DMS53 (cell line): Measurements from ENCODE around the gene MICU1.
A peak's percentile ranks its signal among the peaks of the same experiment; 100 is the strongest.
"Not testable (repeated sequence)": the region's sequence is repeated elsewhere in the genome, so short reads cannot be mapped to it uniquely, and the experiment has no call there.

Experiments used
- DNase-seq: peaks from one replicate; lab custom pipeline; 2025; lab: John Stamatoyannopoulos, UW

MICU1 gene

DNA sequence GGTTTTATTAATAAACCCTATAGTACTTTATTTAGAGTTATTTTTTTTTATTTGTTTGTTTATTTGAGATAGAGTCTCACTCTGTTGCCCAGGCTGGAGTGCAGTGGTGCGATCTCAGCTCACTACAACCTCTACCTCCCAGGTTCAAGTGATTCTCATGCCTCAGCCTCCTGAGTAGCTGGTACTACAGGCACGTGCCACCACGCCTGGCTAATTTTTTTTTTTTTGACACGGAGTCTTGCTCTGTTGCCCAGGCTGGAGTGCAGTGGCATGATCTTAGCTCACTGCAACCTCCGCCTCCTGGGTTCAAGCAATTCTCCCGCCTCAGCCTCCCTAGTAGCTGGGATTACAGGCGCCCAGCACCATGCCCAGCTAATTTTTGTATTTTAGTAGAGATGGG lies 279.8 kb downstream of the MICU1 start:
- not testable (repeated sequence) for DNase-seq

DNA sequence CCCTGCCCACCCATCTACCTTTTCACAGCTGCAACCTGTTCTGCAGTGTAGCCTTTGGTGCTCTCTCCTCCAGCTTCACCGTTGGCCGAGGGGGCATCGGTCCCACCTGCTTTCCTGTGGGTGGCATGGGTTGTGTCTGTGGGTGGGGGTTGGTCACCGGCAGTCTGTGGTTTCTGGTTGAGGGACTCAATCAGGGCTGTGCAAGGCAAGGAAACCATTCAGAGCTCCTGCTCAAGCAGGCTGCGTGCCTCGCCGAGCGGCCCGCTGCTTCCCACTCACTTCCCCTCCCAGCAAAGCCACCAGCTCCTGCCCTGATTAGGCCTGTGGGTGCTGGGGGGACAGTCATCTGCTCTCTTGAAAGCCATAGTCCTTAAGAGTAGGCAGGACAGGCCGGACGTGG lies 280.9 kb downstream of the MICU1 start:
- DNase-seq = no peak

DNA sequence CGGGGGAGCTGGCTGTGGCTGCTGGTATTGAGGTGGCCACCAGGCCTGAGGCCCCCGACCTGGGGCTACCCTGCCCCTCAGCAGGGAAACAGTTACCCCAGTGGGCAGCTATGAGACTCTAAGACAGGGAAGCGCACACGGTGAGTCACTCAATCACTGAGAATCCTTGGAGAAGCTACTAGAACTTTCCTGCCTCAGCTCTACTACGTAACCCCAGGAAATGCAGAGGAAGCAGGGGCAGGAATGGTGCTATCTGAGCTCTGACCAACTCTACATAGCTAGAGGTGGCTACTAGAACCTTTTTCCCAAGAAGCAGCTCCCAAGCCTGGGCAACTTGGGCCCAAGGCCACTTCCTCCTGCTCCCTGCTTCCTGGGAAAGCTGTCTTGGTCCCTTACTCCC lies 283.0 kb downstream of the MICU1 start:
- DNase-seq = no peak

DNA sequence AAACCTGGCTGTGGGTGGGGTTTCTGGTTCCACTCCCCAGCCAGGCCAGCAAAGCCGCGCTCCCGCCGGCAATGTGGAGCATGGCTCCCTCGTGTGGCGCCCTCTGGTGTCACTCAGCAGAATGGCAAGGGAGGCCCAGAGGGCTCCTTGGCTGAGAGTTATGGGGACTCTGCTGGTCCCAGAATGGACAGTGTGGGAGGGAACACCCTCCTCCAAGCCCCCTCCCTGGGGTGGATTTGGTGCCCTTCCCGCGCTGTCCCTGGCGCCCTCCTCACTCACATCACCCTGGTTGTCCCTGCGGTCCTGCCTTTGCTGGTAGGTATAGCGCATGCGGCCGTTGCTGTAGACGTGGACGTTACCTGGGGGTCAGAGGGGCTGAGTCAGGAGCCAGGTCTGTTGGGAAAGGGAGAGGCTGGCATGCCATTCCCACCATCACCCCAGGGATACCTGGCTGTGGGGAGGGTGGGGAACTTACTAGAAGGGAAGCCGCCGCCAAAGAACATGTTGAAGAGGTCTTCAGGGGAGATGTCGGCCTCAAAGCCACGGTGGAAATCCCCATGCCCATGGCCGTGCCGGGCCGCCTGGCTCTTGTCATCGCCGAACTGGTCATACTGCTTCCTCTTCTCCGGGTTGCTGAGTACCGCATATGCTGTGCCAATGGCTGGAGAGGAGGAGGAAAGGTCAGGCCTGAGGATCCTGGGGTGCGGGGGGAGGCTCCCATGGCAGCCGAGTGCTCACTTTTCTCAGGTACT lies 285.2 kb downstream of the MICU1 start:
- peak; percentile 73 for DNase-seq

DNA sequence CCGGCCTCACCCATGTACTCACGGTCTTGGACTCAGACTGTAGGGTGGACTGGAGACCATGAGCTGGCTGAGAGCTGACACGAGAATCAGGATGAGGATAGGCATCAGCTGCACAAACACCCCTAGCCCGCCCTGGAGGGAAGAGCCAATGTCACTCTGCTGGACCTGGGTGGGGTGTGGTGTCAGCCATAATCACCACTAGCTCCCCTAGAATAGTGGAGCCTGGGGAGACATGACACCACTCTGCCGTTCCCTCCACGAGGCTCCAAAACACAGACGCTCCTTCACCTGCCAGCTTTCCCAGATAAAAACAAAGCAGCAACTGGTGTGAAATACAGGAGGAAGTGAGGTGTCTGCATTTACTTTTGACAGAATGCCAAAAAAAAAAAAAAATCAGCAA lies 287.7 kb downstream of the MICU1 start:
- DNase-seq = peak; percentile 32

DNA sequence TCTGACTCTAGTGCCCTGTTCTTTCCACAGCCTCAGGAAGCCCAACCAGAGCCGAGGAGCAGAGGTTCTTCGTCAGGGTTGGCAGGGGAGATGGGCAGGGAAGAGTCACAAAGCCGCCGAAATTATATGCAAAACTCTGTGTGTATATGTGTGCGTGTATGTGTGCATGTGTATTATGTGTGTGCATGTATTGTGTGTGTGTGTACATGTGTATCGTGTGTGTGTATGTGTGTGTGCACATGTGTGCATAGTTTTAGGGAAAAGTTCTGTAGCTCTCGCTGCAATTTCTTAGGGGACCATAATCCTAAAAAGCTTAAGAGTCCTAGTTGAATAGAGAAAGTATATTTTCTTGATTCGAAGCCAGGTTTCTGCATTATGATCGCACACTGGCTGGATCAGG lies 288.2 kb downstream of the MICU1 start:
- no peak for DNase-seq

DNA sequence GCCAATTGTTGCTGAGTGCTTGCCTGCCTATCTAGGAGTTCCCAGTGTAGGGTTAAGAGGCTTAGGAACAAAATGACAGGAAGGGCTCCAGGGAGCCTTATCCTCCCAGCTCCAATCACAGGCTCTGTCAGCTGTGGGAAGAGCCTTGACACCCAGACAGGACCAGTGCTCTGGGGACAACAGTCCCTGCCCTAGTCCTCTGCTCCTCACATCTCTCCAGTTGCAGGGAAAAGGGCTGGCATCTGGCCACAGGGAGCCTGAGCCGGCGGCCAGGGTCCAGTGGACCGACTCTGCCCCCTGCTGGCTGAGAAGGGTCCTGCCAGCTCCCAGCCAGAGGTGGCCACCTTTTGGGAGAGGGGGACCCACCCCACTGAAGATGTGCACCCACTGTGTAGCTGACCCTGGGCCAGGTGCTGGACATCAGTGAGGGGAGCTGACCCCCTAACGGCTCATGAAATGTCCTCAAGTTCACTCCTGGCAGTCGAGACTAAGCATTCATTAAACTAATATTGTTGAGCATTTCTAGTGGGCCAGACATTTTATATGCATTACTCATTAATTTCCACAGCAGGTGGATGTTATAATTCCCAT lies 288.7 kb downstream of the MICU1 start:
- DNase-seq = peak; percentile 83

DNA sequence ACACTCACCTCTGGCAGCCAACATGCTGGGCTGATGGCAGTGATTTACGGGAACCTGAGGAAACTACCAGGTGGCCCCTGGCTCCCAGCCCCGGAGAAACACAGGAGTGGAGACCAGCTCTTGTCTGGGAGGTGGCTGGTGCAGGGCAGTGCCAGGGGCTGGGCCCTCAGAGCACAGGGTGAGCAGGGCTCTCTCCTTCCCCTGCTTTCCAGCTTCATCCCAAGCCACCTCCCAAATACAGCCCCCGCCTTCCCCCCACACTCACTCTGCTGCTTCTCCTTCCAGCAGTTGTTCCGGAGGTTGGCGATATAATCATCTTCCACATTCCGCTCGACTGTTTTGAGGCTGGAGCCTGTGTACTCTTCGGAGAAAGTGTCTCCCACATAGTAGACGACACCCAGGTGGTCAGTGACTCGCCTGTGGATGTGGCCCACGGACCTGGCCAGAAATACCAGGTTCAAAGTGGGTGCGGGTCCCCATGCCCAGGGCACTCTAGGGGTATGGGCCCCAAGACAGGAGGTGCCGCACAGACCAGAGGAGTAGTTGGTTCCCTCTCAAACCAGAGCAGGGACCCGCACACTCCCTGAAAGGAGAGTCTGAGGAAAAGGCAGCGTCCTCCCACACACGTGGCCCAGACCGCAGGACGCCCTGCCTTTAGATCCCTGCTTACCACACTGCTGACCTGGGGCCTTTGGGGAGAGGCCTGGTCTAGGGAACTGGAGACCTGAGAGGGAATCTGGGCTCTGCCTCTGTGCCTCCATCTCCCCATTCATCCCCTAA lies 289.4 kb downstream of the MICU1 start:
- DNase-seq = no peak

DNA sequence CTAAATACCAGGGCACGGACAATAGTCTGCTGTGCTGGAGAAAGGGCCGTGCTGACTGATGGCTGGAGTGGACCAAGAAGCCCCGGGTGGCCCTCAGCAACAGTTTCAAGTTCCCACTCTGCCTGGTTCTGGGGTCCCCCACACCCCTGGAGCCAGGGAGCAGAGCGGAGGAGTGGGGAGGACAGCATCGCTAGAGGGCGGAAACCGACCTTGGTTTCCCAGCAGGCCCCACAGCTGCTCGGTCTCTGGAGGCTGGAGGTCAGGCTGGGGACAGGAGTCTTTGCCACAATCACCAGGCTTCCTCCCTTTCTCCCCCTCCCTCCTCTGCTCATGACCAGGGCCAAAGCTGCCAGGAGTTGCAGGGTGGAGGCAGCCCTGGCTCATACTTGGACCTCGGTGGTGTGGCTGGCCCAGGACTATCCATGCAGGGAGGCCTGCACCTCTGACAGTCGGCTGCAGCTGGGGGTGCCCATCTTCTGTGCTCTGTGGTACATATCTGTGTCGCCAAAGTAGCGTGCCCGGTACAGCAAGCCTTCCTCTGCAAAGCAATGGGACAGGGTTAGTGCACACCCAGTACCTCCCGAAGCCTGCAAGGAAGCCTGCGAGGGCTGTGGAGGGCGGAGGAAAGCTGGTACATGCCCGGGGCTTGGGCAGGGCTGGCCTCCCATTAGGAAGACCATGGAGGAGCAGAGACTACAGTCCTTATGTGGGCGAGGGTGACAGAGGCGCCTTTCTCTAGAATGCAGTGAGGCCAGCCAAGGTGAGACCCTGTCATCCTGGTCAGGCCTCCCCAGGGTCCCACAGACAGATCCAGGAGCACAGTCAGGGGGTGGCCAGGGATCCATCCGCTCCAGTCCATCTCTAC lies 290.3 kb downstream of the MICU1 start:
- no peak for DNase-seq

DNA sequence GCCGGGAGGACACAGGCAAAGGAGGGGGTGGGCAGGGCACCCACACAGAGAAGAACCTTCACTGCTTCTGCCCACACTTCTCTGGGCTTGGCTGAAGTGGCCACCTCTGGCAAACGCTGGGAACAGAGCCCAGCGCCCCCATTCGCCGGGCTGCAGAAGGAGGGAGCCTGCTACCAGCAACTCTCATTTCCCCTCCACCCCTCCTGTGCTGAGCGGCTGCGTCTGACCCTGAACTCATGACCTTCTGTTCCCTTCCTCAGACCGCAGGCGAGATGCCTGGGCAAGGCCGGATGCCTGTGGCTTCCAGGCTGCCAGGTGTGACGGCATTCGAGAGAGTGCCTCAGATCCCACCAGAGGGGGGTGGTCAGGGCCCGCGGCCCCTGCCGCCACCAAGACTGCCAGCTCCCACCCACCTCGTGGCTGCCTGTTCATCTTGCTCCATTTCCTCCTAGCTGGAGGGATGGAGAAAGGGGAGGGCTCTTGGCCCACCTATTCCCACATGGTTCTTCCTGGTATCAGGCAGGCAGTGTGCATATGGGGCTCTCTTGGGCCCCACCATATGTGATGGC lies 291.0 kb downstream of the MICU1 start:
- no peak for DNase-seq

DNA sequence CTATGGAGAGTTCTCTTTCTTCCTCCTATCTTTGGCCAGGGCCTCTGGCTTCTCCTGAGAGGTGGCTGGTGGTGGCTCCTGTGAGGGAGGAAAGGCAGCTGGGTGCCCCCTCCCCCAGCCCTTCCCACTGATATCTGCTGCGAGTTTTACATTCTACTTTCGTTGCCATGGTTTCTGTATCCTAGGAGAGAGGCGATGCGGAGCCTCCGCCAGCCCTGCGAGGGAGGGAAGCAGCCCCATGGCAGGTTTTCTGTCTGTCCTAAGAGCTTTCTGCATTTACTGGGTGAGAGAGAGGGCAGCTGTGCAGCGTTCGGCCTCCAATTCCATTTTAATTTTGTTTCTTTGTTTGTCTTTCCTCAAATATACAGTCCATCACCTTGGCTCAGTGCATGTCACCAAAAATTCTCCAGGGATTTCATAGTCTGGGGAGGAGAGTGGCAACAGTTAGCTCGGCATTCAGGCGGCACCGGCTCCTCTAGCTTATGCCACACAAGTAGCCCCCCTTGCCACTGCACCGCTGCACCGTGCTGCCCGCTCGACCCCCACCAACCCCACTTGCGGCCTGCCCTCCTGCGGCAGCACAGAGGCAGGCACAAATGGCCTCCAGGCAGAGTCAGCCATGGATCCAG lies 291.6 kb downstream of the MICU1 start:
- peak; percentile 81 for DNase-seq

DNA sequence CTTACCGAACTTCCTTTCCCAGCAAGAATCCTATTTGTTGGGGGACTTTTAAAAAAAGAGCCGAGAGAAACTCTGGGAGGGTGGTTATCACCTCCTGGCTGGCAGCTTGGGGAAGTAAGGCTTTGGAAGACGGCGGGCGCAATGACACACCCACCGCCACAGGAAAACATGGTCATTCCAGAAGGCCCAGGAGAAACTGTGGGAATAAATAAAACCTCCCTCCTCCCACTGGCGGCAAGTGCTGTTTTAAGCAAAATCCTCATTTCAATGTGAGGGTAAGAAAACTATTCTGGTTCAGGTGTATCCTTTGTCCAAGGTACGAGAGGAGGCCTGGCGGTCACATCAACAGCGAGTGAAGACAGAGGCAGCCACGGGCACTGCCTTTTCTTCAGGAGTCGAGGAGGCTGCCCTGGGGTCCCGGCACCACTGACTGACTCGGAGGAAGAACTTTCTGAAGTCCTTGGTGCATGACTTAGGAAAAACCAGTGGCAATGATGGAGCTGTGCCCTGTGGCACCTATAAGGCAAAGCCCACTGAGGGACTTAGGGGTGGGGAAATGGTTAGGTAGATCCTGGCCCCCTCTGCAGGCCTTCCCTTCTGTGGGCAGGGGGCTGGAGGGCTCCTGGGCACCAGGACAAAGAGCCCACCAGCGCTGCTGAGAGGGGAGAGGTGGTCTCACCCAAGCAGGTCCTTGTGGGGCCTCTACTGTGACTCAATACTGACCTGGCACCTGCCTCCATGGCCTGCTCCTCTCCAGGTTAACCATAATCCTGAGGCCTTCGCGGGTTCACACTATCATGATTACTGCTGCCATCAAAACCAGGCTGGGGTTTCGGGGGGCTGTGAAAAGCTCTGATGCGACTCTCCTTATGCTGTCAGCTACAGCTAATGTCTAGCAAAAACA lies 292.5 kb downstream of the MICU1 start:
- DNase-seq = no peak

DNA sequence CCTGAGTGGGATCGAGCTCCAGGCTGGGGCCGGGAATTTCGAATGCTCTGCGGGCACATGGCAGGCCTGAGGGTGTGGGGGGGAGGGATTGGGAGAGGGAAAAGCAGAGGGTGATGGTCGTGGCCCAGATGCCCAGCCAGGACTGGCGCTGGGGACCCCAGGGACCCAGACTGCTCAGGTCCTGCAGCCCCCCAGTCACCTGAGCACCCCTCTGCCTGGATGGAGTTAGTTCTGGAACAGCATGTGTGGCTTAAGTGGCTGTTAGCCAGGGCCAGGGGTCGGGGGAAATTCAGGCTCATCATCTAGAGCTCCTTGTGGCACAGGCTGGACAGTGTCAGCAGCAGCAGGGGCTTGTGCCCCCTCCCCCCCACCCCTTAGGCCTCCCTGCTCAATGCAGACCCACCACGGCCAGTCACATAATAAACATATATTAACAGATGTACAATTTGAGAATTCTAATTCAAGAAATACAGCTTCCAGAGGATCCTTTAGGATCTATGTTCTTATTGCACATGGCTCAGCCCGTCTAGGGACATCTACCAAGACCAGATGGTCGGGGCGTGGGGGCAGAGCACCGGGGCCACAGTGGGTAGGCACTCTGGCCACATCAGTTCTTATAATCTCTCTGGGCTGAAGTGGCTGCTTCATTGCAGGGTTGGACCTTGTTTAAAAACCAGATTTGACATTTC lies 293.3 kb downstream of the MICU1 start:
- DNase-seq = no peak

DNA sequence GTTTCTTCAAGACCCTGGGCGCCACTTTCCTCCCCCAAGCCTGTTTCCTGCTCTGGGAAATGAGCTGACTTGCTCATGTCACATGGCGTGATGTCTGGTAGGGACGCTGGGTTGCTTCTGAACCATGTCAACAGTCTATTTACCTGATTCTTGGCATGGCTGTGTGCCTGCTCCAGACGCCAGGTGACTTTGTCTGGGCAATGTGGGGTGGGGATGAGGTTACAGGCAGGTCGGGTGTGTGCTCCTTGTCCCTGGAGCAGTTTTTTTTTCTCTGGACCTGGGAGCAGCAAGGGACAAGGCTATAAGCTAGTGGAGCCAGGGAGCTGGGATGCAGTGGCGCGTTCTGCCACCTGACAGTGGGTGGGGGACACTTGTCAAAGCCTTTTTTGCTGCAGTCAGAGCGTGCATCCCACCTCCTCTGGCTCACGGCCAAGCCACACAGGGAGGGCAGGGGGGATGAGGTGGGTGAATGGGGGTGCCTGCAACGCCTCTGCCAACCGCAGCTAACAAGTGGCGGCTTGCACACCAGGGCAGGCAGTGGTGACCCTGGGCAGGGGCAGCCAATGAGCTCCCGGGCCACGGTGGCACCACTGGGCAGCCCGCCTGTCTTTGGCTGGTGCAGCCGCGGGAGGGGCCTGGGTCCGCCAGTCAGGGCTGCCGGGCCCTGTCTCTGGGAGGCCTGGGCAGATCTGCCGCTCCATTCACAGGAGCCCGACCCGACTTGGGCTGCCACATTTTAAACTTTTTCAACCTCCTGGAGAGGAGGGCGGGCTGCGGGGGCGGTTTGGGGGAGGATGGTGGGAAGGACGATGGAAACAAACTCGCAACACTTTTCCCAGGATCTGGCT lies 294.1 kb downstream of the MICU1 start:
- peak; percentile 99 for DNase-seq

DNA sequence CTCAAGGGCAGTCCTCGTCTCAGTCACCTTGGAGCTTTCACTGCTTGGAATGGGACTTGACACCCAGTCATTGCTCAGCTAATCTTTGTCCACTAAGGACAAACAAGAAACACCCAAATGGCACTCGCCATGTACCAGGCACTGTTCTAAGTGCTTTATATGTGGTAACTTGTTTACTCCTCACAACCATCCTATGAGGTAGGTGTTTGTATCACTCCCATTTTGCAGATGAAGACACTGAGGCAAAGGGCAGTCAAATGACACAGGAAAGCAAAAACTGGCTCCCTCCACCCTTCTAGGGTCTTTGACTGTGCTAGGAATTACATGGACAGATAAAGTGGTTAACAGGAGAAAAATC lies 295.8 kb downstream of the MICU1 start:
- no peak for DNase-seq

DNA sequence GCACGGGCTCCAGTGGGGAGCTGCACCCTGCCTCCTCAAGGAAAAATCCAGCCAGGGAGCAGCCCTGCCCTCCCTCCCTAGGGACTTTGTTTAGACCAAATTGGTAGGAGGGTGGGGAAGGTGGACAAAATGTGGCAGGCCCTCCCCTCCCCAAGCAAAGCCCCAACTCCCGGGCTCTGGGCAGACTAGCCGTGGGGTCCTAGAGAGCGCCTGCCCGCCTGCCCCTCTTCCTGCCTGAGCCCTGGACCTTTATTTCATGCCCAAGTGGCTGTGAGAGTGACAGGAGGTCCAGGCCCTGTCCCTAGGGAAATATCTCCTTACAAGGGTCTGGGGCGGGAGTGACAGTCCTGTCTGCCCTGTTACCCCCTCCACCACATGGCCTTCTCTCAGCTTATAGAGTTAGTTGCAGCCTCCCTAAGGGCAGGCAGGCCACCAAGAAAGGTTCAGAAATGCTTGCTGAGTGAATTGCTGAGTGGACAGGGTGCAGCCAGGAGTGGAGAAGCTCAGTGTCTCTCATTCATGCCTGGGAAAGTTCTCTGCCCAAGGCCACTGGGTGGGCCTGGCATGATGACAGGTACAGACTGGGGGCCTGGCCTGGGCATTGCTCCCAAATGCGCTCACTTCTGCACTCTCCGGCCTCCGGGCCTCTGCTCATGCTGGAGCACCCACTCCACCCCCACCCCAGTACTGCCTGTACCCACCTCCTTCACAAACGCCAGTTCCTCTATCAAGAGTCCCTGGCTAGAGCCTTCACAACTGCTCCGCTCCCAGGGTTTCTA lies 296.4 kb downstream of the MICU1 start:
- DNase-seq = no peak

DNA sequence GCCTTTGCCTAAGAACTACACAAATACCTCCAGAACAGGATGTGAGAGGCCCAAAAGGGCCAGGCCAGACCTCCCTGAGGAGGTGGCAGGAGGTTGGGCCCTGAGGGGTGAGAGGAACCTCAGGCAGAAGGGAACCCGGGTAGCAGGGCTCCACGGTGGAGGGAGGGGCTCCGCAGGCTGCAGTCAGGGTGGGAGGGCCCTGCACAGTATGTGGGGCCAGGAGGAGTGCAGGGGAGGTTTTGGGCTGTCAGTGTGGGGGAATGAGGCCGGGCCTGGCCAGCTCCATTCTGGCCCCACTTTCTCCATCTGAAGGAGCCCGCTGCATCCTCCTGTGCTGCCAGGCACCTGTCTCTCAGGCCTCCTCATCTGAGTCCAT lies 297.1 kb downstream of the MICU1 start:
- no peak for DNase-seq
